ENCODE results near the gene MORF4L2.
A peak's percentile ranks its signal among the peaks of the same experiment; 100 is the strongest.

The MORF4L2 gene, protein sequence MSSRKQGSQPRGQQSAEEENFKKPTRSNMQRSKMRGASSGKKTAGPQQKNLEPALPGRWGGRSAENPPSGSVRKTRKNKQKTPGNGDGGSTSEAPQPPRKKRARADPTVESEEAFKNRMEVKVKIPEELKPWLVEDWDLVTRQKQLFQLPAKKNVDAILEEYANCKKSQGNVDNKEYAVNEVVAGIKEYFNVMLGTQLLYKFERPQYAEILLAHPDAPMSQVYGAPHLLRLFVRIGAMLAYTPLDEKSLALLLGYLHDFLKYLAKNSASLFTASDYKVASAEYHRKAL

DNA sequence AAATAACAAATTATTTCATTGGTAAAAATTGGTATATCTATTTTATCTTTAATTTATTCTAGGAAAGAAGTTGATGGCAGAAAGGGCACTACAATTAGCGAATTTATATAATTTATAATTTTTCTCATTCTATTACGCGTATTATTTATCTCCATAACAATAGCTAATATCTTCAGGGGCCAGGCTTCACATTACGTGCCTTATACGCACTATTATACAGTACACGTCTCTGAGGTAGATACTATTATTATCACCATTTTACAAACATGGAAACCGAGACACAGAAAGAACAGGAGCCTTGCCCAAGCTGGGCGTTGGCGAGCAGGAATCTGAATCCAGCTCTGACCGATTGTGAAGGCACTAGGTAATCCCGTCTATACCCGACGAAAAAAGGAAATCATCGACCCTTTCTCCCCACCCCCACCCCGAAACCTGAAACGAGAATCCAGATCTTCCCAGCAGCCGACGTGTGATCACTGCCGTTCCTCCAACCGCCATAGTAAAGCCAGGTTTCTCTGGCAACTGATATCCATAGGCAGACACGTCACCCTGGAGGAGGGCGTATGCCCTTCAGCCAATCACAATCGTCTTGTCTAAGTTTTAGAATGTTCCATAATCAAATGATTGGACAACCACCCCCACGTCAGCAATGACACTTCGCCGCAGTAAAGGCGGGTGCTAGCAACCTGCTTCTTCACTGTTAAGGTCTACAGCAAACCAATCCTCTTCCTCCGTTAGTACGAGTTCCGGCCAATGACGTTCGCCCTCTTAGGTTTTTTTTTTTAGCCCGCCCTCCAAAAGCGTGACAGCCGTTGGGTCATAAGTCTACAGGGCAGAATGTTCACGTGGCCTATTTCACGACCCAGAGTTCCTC, at the start of gene MORF4L2:
Gene MORF4L2 (minus strand): TSS at position 501 of the 874 bp plus-strand sequence. CDS start 9,672 bp downstream, outside the sequence.
- in situ Hi-C loops (cut with HindIII; ENCODE audit: low pct_ligation_motif_present, low pct_unique_long_range_greater_than_20kb, low sequenced_read_pairs): no loop called here
- peak; percentile 92 for DNase-seq

DNA sequence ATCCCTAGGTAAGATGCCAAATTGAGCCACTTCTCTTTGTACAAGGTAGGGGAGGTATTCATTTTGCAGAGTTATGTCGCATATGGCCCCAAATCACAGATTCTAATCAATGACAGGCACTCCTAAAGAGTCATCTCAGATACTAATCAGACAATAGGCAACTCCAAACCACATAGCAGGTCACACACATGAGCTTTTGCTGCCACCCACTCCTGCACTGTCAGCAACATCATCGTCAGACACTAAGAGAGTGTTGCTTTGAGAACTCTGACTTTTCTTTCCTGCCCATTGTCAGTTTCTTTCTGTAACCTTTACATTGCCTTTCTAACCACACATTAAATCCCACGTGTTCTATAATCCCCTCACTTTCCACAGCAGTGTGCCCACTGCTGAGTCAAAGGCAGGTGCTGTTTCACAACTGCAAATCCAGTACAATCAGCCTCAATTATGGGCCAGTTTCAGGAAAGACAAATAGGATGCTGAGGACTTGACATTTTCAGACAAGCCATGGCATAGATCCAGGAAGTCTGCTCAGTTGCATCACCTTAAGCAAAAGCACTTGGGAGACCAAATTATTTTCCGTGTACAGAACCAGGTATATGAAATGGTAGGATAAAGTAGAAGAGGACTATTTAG, 47.7 kb upstream of the MORF4L2 start:
- in situ Hi-C loops (cut with HindIII; ENCODE audit: low pct_ligation_motif_present, low pct_unique_long_range_greater_than_20kb, low sequenced_read_pairs): no loop called here
- no peak for DNase-seq

DNA sequence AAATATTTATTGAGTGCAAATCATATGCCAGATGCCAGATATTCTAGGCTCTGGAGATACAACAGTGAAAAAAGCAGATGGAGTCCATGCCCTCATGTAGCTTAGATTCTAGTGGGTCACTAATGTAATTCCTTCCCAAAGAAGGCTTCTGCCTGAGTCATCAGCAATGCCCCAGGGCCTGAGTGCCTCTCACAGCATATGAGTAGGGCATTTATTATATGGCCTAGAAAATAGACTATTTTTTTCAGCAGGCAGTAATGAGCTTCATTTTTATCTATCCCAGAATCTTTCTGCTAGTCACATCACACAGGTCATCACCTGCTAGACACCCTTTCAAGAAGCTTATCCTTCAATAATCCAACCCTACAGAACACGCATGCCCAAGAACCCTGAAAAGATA, 46.5 kb upstream of the MORF4L2 start:
- DNase-seq: no peak
- in situ Hi-C loops (cut with HindIII; ENCODE audit: low pct_ligation_motif_present, low pct_unique_long_range_greater_than_20kb, low sequenced_read_pairs): no loop called here

DNA sequence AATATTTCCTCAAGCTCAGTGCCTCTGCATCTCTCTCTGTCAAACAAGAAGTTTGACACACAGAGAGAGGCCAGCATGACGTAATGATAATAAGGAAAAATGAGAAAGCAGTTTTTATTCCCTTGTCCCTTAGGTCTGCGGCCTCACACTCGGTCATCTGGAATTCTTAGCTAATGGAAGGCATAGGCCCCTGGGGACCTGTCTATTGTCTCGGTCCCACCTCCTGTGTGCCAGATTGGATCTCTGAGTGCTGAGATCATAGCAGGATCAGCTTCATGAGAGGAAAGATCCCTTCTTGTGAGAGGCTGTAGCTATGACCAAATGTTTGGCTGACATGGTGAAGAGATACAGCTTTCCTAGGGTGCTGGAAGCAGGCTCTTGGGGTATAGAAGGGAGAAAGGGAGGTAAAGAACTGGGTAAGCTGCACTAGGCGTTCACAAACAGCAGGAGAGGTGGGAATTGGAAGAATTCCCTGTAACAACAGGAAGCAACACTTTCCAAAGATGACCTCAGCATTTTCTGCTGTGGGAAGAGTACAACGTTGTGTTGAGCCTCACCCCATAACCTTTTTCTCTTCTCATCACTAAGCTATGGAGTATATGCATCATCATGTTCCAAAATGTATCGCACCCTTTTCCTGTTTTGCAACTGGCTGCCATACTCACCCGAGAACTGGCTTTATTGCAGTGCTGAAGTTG, 44.4 kb upstream of the MORF4L2 start:
- in situ Hi-C loops (cut with HindIII; ENCODE audit: low pct_ligation_motif_present, low pct_unique_long_range_greater_than_20kb, low sequenced_read_pairs): no loop called here
- DNase-seq: no peak

DNA sequence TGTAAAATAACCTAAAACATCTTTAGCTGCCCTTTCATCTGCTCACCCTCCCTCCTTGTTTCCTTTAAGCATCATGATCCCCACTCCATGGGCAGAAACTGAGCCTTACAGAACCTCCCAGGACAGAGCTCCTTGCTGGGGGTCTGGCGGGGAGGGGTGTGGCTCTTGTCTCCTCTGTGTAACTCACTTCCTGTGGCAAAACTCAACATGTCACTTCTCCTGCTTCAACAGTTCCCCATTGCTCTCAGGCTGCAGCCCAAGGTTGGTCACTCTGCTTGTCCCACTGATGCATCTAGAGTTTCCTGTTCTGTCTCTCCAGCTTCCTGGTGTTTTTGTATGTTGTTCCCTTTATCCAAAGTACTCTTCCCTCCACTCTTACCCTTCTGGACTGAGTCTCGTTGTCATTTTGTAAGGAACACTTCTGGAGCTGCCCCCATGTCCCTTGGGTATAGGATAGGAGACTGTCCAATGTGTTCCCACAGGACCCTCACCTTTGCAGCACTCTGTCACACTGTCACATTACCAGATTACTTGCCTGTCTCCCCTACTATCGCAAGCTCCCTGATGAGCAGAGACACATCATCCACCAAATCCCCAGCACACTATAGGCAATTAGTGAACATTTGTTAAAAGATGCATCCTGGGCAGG, 43.8 kb upstream of the MORF4L2 start:
- in situ Hi-C loops (cut with HindIII; ENCODE audit: low pct_ligation_motif_present, low pct_unique_long_range_greater_than_20kb, low sequenced_read_pairs): no loop called here
- DNase-seq: no peak

DNA sequence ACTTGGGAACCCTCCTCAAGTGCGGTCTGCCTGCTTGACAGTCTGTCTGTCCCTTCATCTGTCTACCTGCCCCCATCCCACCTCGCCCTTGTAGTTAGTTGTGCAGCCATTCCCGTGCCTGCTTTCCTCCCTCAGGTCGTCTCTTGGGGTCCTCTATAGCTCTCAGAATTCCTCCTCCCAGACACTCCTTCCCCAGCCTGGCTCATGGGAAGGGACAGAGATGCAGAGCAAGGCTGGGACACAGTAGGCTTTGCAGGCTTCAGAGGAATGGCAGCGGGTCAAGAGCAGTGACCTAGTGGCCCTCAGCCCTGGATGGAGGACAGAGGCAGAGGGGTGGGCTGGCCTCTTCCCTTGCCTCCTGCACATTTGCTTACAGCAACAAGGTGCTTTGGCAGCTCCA, 42.5 kb upstream of the MORF4L2 start:
- in situ Hi-C loops (cut with HindIII; ENCODE audit: low pct_ligation_motif_present, low pct_unique_long_range_greater_than_20kb, low sequenced_read_pairs): no loop called here
- no peak for DNase-seq

DNA sequence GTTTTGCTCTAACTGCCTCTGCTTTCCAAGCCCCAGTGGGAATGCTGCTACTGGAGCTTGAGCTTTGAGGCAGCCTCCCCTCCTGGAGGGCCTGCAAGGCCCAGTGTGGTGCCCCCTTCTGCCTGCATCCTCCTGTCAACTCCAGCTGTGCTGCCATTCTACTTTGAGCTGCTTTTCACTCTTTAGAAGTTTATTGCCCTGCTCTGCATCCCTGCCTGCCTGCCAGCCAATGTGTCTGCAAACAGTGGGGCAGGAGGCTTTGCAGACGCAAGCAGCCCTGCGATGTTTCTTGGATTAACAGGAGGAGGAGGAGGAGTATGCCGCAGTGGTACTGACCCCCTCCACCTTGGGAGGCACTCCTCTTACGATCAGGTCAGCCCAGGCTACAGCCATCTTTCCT, 40.6 kb upstream of the MORF4L2 start:
- no peak for DNase-seq
- in situ Hi-C loops (cut with HindIII; ENCODE audit: low pct_ligation_motif_present, low pct_unique_long_range_greater_than_20kb, low sequenced_read_pairs): no loop called here

DNA sequence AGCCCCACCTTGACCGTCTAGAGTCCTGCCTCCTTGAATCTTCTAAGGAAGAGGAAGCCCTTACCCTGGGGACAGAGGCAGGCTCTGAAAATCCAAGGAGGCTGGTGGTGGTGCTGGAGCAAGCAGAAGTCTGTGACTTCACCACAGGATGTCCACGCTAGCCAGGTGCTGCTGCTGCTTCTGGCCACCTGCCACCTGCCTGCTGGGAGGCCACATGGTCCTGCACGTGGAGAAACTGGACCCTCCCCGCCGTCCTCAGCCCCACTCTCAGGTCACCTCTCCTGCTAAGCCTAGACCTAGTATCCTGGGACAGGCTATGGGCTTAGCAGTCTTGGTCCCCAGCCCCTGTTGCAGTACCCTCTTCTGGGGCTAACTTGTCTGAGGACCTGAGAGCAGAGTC, 40.0 kb upstream of the MORF4L2 start:
- in situ Hi-C loops (cut with HindIII; ENCODE audit: low pct_ligation_motif_present, low pct_unique_long_range_greater_than_20kb, low sequenced_read_pairs): no loop called here
- DNase-seq: no peak

DNA sequence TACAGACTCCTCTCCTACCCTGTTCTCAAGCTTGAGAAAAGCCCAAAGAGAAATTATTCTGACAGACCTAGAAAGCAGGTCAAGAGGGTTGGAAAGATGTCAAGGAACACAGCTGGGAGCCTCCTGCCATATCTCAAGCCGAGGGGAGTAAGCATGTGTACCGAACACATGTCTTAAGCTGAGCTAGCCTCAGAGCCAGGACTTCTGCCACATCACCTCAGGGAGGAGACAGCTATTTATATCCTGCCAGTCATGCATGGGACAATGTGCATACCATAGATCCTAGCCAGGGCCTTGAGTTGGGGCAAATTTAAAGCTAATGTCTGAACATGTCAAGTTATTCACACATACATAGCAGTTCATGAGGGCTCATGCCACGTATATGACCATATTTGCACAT, 36.0 kb upstream of the MORF4L2 start:
- DNase-seq: no peak
- in situ Hi-C loops (cut with HindIII; ENCODE audit: low pct_ligation_motif_present, low pct_unique_long_range_greater_than_20kb, low sequenced_read_pairs): no loop called here

DNA sequence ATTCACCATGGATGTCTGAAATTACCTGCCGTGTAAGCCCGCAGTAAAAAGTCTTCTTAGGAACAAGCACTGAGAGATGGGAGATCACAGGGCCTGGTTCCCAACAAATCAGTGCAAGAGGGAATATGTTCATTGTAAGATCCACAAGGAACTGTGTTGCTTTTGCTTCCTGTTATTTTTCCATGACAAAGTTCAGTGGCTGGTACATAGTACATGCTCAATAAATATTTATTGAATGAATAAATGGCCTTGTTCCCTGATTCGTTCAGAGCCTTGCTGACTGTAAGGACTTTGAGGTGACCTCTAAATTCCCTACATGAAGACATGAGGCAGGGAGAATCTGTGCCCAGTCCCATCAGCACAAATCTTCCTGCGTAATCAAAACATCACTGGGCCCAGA, 31.6 kb upstream of the MORF4L2 start:
- in situ Hi-C loops (cut with HindIII; ENCODE audit: low pct_ligation_motif_present, low pct_unique_long_range_greater_than_20kb, low sequenced_read_pairs): no loop called here
- DNase-seq: no peak

DNA sequence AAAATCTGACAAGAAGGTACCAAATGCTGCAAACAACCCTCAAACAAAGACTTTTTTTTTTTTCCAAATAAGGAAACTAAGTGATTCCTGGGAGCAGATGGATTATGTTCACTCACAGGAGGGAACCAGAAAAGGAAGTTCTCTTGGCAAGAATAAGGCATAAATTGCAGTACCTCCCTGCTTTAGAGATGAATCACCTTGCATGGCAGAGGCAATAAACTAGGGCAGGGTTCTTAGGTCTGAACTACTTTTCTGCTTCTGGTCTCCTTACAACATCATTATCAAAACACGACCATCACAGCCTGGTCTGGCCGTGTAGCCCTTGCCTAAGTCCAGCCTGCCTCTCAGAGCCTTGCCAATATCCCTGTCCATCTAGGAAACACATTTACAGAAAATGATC, 30.5 kb upstream of the MORF4L2 start:
- peak; percentile 37 for DNase-seq
- in situ Hi-C loops (cut with HindIII; ENCODE audit: low pct_ligation_motif_present, low pct_unique_long_range_greater_than_20kb, low sequenced_read_pairs): no loop called here

DNA sequence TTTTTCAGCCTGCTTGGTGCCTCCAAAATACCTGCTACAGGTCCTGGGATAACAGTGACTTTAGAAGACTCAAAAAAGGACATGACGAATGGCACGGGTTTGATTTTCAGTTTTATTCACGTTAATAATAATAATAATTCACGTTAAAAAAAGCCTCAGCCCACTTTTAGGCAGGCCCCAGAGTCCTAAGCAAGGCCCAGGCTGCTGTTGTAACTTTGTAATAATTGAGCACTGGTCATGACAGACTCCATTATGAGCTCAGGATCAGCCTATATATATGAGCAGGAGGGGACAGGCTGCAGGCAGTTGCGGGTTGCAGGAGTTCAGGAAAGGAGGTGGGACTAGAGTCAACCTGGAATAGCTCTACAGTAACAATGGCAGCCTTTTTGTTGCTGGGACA, 24.1 kb upstream of the MORF4L2 start, which contains the start of gene TMEM31:
Gene TMEM31 (plus strand): TSS at position 301 of the 400 bp plus-strand sequence. CDS start 1,350 bp downstream, outside the sequence.
- in situ Hi-C loops (cut with HindIII; ENCODE audit: low pct_ligation_motif_present, low pct_unique_long_range_greater_than_20kb, low sequenced_read_pairs): no loop called here

DNA sequence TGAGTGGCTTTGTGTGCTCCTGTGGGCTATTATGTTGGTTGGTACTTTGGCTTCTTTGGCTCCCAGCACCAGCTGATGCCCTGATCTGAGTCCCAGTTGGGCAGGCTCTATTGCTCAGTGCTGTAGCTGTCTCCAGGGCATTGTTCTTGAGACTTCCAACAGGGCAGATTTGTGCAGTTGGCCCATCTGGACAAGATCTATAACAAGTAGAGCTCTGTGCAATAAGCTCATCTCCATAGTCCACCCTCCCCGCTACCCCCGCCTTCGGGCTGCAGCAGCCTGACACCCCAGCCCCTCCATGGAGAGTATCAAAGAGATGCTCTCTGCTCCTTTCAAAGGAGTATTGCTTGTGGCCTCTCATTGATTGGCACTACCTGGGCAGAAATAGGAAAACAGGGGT, 18.4 kb upstream of the MORF4L2 start:
- in situ Hi-C loops (cut with HindIII; ENCODE audit: low pct_ligation_motif_present, low pct_unique_long_range_greater_than_20kb, low sequenced_read_pairs): no loop called here

More for the DNA sequence above, 24.1 kb upstream of the MORF4L2 start, which contains the start of gene TMEM31:
- no peak for DNase-seq

DNA sequence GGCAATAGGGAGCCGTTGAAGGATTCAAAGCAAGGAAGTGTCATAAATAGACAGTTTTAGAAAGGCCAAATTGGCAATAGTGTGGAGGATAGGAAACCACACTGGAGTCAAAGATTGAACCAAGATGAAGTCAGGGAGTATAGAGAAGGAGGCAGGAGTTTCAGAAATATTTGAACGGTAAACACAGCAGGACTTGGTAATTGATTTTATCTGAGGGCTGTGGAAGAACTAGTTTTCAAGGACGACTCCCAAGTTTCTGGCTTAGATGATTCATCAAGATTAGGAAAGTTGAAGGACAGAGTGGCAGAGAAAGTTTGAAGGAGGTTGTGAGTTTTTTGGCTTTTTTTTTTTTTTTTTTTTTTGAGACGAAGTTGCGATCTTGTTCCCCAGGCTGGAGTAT, 12.7 kb upstream of the MORF4L2 start:
- in situ Hi-C loops (cut with HindIII; ENCODE audit: low pct_ligation_motif_present, low pct_unique_long_range_greater_than_20kb, low sequenced_read_pairs): no loop called here
- no peak for DNase-seq

More for the DNA sequence above, 18.4 kb upstream of the MORF4L2 start:
- DNase-seq: no peak

DNA sequence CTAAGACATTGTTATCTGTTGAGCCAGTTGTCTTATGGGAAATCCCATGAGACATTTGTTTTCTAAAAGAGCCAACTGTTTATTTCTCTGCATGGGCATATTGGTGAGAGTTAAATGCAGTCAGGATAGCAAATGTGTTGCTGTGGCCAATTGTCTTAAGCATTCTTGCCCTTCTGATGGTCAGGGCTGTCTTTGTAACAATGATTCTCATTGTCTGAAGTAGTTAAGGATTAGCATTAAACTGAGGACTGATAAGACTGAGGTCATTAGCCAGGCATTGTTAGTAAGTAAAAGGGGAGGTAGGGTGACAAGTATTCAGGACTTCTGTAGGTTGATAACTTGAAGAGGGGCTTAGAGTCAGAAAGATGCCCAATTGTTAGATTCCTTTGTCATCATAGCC, 11.2 kb upstream of the MORF4L2 start:
- no peak for DNase-seq
- in situ Hi-C loops (cut with HindIII; ENCODE audit: low pct_ligation_motif_present, low pct_unique_long_range_greater_than_20kb, low sequenced_read_pairs): no loop called here

DNA sequence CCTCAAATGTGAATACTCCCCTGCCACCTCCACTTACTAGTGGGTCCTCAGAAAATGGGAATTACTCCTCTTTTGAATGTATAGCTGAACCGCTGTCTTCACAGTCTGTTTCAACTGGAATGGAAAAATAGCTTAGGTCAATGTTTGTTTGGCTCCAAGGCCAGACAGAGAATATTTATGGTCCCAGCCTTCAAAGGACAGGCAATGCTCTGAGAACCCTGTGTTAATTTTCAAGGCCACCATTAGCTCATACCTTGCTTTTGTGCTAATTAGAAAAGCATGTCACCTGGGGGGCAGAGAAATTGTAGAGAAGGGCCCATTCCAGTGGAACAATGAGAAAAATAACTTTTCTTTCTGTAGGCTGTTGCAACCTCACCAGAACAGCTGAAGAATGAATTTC, 4.6 kb upstream of the MORF4L2 start:
- in situ Hi-C loops (cut with HindIII; ENCODE audit: low pct_ligation_motif_present, low pct_unique_long_range_greater_than_20kb, low sequenced_read_pairs): no loop called here
- no peak for DNase-seq

DNA sequence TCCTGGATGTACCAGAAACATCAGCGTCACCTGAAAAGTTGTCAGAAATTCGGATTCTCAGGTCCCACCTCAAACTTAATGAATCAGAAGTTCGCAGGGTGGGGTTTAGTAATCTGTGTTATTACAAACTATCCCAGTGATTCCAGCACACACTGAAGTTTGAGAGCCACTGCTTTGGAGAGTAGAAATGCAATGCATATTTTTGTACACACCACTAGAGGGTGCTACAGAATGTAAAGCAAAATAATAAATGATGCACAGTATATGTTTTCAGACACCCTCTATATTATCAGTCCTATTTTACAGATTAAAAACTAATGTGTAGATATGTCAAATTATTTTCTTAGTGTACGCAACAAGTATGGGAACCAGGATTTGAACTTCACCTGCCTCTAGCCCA, 2.4 kb upstream of the MORF4L2 start:
- DNase-seq: peak; percentile 30
- in situ Hi-C loops (cut with HindIII; ENCODE audit: low pct_ligation_motif_present, low pct_unique_long_range_greater_than_20kb, low sequenced_read_pairs): no loop called here

DNA sequence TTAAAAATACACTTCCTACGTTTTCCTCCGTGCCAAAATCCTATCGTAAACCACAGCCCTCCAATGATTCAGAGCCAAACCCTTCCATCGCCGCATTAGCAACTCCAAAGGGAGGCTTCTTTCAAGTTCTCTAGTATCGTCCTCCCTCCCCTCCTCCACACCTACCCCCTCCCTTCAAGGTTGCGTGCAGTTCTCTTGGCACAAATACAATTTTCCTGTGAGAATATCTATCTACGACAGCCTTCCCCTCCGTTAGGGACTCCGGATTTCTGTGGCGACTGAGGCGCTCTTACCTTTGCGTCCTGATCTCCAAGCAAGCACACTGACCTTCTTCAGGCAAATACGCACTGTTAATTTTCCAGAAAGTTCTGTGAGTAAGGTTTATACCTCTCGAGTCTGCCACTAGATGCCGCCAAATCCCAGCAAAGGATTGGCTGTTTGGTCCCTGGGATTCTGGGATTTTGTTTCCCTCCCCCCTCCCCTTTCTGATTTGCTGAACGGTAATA, 1.2 kb upstream of the MORF4L2 start:
- in situ Hi-C loops (cut with HindIII; ENCODE audit: low pct_ligation_motif_present, low pct_unique_long_range_greater_than_20kb, low sequenced_read_pairs): no loop called here
- DNase-seq: peak; percentile 71

All from ACHN (cell line).